ENCODE measurements around the gene KIFAP3. TPM values are rescaled to one million over a fixed set of nuclear protein-coding genes. Genes with fewer than 3 reads are reported as not detected.

The KIFAP3 gene
- polyA plus RNA-seq, 3 donors from 2014 or later, result 19.2 to 29.8 (median 28.9) TPM

- H3K36me3 Mint-ChIP-seq, result peaks cover 0 to 11% (median 4%) of the 10 kb centered on the region in 3 donors
- peaks cover 5 to 20% of the 10 kb centered on the region in 2 donors for H3K4me1 Mint-ChIP-seq
- H3K27me3 Mint-ChIP-seq (ENCODE audit: low read depth in 3 of 3), result no peaks in the 10 kb centered on the region
- H3K4me3 Mint-ChIP-seq, result no peak overlapping the region
- DNase-seq, result no peak
- no peaks in the 10 kb centered on the region for H3K9me3 Mint-ChIP-seq
- no peak overlapping the region for H3K27ac Mint-ChIP-seq
Measured at GRCh38 chr1:169999331-169999741, 75.2 kb downstream of the KIFAP3 start.

- Mint-ChIP-seq H3K4me3 (no peak overlapping the region), H3K27me3 (ENCODE audit: low read depth in 3 of 3) (no peaks in the 10 kb centered on the region), H3K9me3 (no peaks in the 10 kb centered on the region), H3K27ac (no peak overlapping the region), H3K4me1 (peaks cover 0 to 11% of the 10 kb centered on the region in 2 donors), H3K36me3 (peaks cover 4 to 14% (median 7%) of the 10 kb centered on the region in 3 donors)
- DNase-seq, result no peak
Measured at GRCh38 chr1:169995993-169996392, 78.5 kb downstream of the KIFAP3 start.

- Mint-ChIP-seq H3K4me1 (no peaks in the 10 kb centered on the region), H3K27ac (no peak overlapping the region), H3K36me3 (peaks cover 4 to 11% (median 4%) of the 10 kb centered on the region in 3 donors), H3K9me3 (no peaks in the 10 kb centered on the region), H3K27me3 (ENCODE audit: low read depth in 3 of 3) (no peaks in the 10 kb centered on the region), H3K4me3 (no peak overlapping the region)
- DNase-seq, result no peak
Measured at GRCh38 chr1:169989246-169989645, 85.2 kb downstream of the KIFAP3 start.

- H3K4me3 Mint-ChIP-seq, result no peak overlapping the region
- H3K36me3 Mint-ChIP-seq, result peaks cover 4 to 33% (median 11%) of the 10 kb centered on the region in 3 donors
- H3K4me1 Mint-ChIP-seq, result no peaks in the 10 kb centered on the region
- H3K27ac Mint-ChIP-seq, result no peak overlapping the region
- H3K27me3 Mint-ChIP-seq (ENCODE audit: low read depth in 3 of 3), result no peaks in the 10 kb centered on the region
- no peaks in the 10 kb centered on the region for H3K9me3 Mint-ChIP-seq
- DNase-seq, result no peak
Measured at GRCh38 chr1:169985757-169986156, 88.7 kb downstream of the KIFAP3 start.

GRCh38 chr1:169974067-169974466 is 100.4 kb downstream of the KIFAP3 start:
- Mint-ChIP-seq H3K4me3 (no peak overlapping the region), H3K9me3 (no peaks in the 10 kb centered on the region), H3K27ac (peak overlapping the region in 1 of 6 donors; percentile 48), H3K27me3 (ENCODE audit: low read depth in 3 of 3) (peaks cover 0 to 1% (median 0%) of the 10 kb centered on the region in 3 donors), H3K36me3 (peaks cover 13 to 36% (median 23%) of the 10 kb centered on the region in 3 donors), H3K4me1 (no peaks in the 10 kb centered on the region)
- no peak for DNase-seq

- no peaks in the 10 kb centered on the region for H3K9me3 Mint-ChIP-seq
- no peaks in the 10 kb centered on the region for H3K4me1 Mint-ChIP-seq
- peaks cover 16 to 23% (median 18%) of the 10 kb centered on the region in 3 donors for H3K36me3 Mint-ChIP-seq
- no peak for DNase-seq
- no peak overlapping the region for H3K27ac Mint-ChIP-seq
- H3K4me3 Mint-ChIP-seq, result no peak overlapping the region
- H3K27me3 Mint-ChIP-seq (ENCODE audit: low read depth in 3 of 3), result peaks cover 0 to 1% (median 0%) of the 10 kb centered on the region in 3 donors
Measured at GRCh38 chr1:169970114-169970513, 104.4 kb downstream of the KIFAP3 start.

- H3K9me3 Mint-ChIP-seq, result no peaks in the 10 kb centered on the region
- H3K27ac Mint-ChIP-seq, result no peak overlapping the region
- peaks cover 18 to 34% (median 18%) of the 10 kb centered on the region in 3 donors for H3K36me3 Mint-ChIP-seq
- H3K4me1 Mint-ChIP-seq, result no peaks in the 10 kb centered on the region
- peaks cover 0 to 4% (median 0%) of the 10 kb centered on the region in 3 donors for H3K27me3 Mint-ChIP-seq (ENCODE audit: low read depth in 3 of 3)
- no peak overlapping the region for H3K4me3 Mint-ChIP-seq
- no peak for DNase-seq
Measured at GRCh38 chr1:169968174-169968573, 106.3 kb downstream of the KIFAP3 start.

- Mint-ChIP-seq H3K4me3 (no peak overlapping the region), H3K4me1 (no peaks in the 10 kb centered on the region), H3K9me3 (no peaks in the 10 kb centered on the region), H3K36me3 (peaks cover 0 to 24% (median 17%) of the 10 kb centered on the region in 3 donors), H3K27me3 (ENCODE audit: low read depth in 3 of 3) (peaks cover 0 to 2% (median 0%) of the 10 kb centered on the region in 3 donors), H3K27ac (no peak overlapping the region)
- no peak for DNase-seq
Measured at GRCh38 chr1:169964206-169964605, 110.3 kb downstream of the KIFAP3 start.

GRCh38 chr1:169959686-169960085 is 114.8 kb downstream of the KIFAP3 start:
- Mint-ChIP-seq H3K27ac (no peak overlapping the region), H3K4me3 (no peak overlapping the region), H3K36me3 (peaks cover 0 to 19% (median 12%) of the 10 kb centered on the region in 3 donors), H3K4me1 (no peaks in the 10 kb centered on the region), H3K9me3 (no peaks in the 10 kb centered on the region), H3K27me3 (ENCODE audit: low read depth in 3 of 3) (peaks cover 0 to 2% (median 1%) of the 10 kb centered on the region in 3 donors)
- DNase-seq, result no peak

- H3K27ac Mint-ChIP-seq, result no peak overlapping the region
- peaks cover 0 to 17% (median 8%) of the 10 kb centered on the region in 3 donors for H3K36me3 Mint-ChIP-seq
- H3K4me1 Mint-ChIP-seq, result no peaks in the 10 kb centered on the region
- no peak for DNase-seq
- peaks cover 0 to 2% (median 1%) of the 10 kb centered on the region in 3 donors for H3K27me3 Mint-ChIP-seq (ENCODE audit: low read depth in 3 of 3)
- H3K4me3 Mint-ChIP-seq, result no peak overlapping the region
- no peaks in the 10 kb centered on the region for H3K9me3 Mint-ChIP-seq
Measured at GRCh38 chr1:169958987-169959386, 115.5 kb downstream of the KIFAP3 start.

GRCh38 chr1:169957884-169958283 is 116.6 kb downstream of the KIFAP3 start:
- H3K9me3 Mint-ChIP-seq, result no peaks in the 10 kb centered on the region
- H3K4me3 Mint-ChIP-seq, result no peak overlapping the region
- H3K27me3 Mint-ChIP-seq (ENCODE audit: low read depth in 3 of 3), result peaks cover 0 to 1% (median 0%) of the 10 kb centered on the region in 3 donors
- no peaks in the 10 kb centered on the region for H3K4me1 Mint-ChIP-seq
- DNase-seq, result no peak
- H3K36me3 Mint-ChIP-seq, result peaks cover 2 to 22% (median 14%) of the 10 kb centered on the region in 3 donors
- H3K27ac Mint-ChIP-seq, result no peak overlapping the region

- H3K4me1 Mint-ChIP-seq, result no peaks in the 10 kb centered on the region
- no peak overlapping the region for H3K4me3 Mint-ChIP-seq
- peaks cover 4 to 20% (median 12%) of the 10 kb centered on the region in 3 donors for H3K36me3 Mint-ChIP-seq
- no peaks in the 10 kb centered on the region for H3K9me3 Mint-ChIP-seq
- no peak overlapping the region for H3K27ac Mint-ChIP-seq
- DNase-seq, result no peak
- no peaks in the 10 kb centered on the region for H3K27me3 Mint-ChIP-seq (ENCODE audit: low read depth in 3 of 3)
Measured at GRCh38 chr1:169951108-169951507, 123.4 kb downstream of the KIFAP3 start.

GRCh38 chr1:169949139-169949538 is 125.4 kb downstream of the KIFAP3 start:
- no peaks in the 10 kb centered on the region for H3K4me1 Mint-ChIP-seq
- peaks cover 4 to 17% (median 12%) of the 10 kb centered on the region in 3 donors for H3K36me3 Mint-ChIP-seq
- H3K4me3 Mint-ChIP-seq, result no peak overlapping the region
- H3K27ac Mint-ChIP-seq, result no peak overlapping the region
- DNase-seq, result no peak
- H3K9me3 Mint-ChIP-seq, result no peaks in the 10 kb centered on the region
- H3K27me3 Mint-ChIP-seq (ENCODE audit: low read depth in 3 of 3), result no peaks in the 10 kb centered on the region

- Mint-ChIP-seq H3K4me3 (no peak overlapping the region), H3K4me1 (no peaks in the 10 kb centered on the region), H3K27ac (no peak overlapping the region), H3K9me3 (no peaks in the 10 kb centered on the region), H3K36me3 (peaks cover 0 to 3% (median 0%) of the 10 kb centered on the region in 3 donors), H3K27me3 (ENCODE audit: low read depth in 3 of 3) (no peaks in the 10 kb centered on the region)
- DNase-seq, result no peak
Measured at GRCh38 chr1:169946206-169946605, 128.3 kb downstream of the KIFAP3 start.

- peaks cover 0 to 2% (median 2%) of the 10 kb centered on the region in 3 donors for H3K36me3 Mint-ChIP-seq
- H3K27me3 Mint-ChIP-seq (ENCODE audit: low read depth in 3 of 3), result no peaks in the 10 kb centered on the region
- no peak overlapping the region for H3K27ac Mint-ChIP-seq
- no peaks in the 10 kb centered on the region for H3K9me3 Mint-ChIP-seq
- no peak overlapping the region for H3K4me3 Mint-ChIP-seq
- H3K4me1 Mint-ChIP-seq, result no peaks in the 10 kb centered on the region
- DNase-seq, result no peak
Measured at GRCh38 chr1:169945181-169945580, 129.3 kb downstream of the KIFAP3 start.
